ENCODE data around the gene CCDC9. TPM values are rescaled to one million over a fixed set of nuclear protein-coding genes. Genes with fewer than 3 reads are reported as not detected.

The CCDC9 gene
- total and polyA plus RNA-seq, 2 of the 13 experiments (the other 11 are each of a cell fraction or from before 2014, with no cell fraction given), result 2.9 to 6.3 TPM

DNA sequence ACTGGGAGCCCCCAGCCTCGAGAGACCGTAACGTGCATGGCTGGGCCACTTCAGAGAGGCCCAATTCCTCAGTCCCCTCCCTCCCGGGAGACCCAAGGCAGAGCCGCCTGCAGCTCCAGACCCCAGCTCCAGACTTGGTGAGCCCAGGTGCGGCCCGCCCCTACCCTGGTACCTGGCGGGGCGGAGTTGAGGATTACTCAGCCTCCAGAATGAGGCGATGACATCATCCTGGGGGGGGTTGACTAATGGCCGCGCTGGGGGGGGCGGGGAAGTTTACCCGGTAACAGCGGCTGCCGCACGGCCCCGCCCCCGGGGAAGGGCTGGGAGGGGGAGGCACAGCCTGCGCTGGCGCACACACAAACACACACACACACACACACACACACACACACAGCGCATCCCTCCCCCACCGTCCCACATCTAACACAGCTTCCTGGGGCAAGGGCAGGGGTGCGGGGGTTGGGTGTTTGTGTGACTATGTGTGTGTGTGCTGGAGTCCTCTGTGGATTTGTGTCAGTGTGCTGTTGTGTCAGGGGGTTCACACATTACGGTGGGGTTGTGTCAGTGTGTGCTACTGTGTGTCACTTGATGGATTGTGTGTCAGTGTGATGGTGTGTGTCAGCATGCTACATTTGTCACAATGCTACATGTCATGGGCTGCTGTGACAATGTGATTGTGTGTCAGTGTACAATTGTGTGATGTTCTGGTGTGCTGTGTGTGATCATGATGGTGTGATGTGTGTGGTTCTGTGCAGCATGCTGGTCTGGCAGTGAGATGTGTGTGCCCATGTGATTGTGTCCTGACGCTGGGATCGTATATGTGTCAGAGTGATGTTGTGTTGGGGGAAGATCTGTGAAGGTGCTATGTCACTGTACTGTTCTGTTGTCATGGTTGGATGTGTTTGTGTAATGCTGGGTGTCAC is 15.1 kb upstream of the CCDC9 start:
- intact Hi-C loops (cut with micrococcal nuclease; ENCODE audit: unreplicated experiment), result loop anchor here (5.0 kb wide), 1 partner anchor 94 kb away; no protein-coding TSS in a partner anchor
- DNase-seq (ENCODE audit: low spot score) (peak; percentile 68), FAIRE-seq (peak; percentile 64), ATAC-seq (peak; percentile 46)
- in situ Hi-C loops (cut with HindIII; ENCODE audit: extremely low pct_ligation_motif_present, low pct_unique_long_range_greater_than_20kb), result no loop called here
- ChIA-PET POLR2A (interaction anchor here (0.6 to 1.9 kb wide), 4 partner anchors 9 to 30 kb away, joined by 3 to 21 read pairs (median 5); partner anchors contain the start of gene CCDC9), CTCF (ENCODE audit: low intra/inter-chr PET ratio, low total read pairs) (no interaction called here)
- BruUV-seq (replicated peaks), result no TSS peak
- Histone ChIP-seq H2AFZ (ENCODE audit: low read length) (no peak overlapping the region), H3K4me2 (ENCODE audit: low read depth, low read length) (peak overlapping the region; percentile 95), H3K4me3 (replicated peaks in 1 of 3; ENCODE audit: insufficient read depth in 1 of 3, low read depth in 2 of 3, low read length in 3 of 3) (peak overlapping the region in 2 of 3 experiments; percentile 43 to 60; a peak in 4 of 6 replicates), H3K9ac (ENCODE audit: insufficient read depth, low read depth, low read length) (peak overlapping the region; percentile 53), H3K36me3 (replicated peaks in 1 of 2; ENCODE audit: control insufficient read depth in 1 of 2, insufficient read depth in 2 of 2, low read length in 2 of 2) (no peaks in the 10 kb centered on the region), H3K9me3 (ENCODE audit: low read length) (no peaks in the 10 kb centered on the region), H3K27me3 (ENCODE audit: control insufficient read depth in 1 of 2, insufficient read depth in 2 of 2, low read length in 2 of 2) (no peaks in the 10 kb centered on the region), H3K79me2 (ENCODE audit: insufficient read depth, low read length) (no peaks in the 10 kb centered on the region), H4K20me1 (ENCODE audit: insufficient read depth, low read length) (no peaks in the 10 kb centered on the region), H3K4me1 (ENCODE audit: insufficient read depth, low read length) (peaks cover 43% of the 10 kb centered on the region), H3K27ac (ENCODE audit: extremely low read length, insufficient read depth, low read length) (no peak overlapping the region)
- WGBS (ENCODE audit: low lambda C conversion rate), result 53% methylated on average over 3 of the region's 27 CpGs
- TF ChIP-seq TEAD3 (CRISPR knock-in tag; optimal IDR thresholded peaks at IDR 0.05; ENCODE audit: borderline replicate concordance), result peak; percentile 51
- no peak for TF ChIP-seq MTF2 (CRISPR knock-in tag; IDR thresholded peaks at IDR 0.05; ENCODE audit: borderline replicate concordance)
- TF ChIP-seq, protein P1, sequence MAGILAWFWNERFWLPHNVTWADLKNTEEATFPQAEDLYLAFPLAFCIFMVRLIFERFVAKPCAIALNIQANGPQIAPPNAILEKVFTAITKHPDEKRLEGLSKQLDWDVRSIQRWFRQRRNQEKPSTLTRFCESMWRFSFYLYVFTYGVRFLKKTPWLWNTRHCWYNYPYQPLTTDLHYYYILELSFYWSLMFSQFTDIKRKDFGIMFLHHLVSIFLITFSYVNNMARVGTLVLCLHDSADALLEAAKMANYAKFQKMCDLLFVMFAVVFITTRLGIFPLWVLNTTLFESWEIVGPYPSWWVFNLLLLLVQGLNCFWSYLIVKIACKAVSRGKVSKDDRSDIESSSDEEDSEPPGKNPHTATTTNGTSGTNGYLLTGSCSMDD (CRISPR knock-in tag; IDR thresholded peaks at IDR 0.05), result no peak
- TF ChIP-seq, protein P2, sequence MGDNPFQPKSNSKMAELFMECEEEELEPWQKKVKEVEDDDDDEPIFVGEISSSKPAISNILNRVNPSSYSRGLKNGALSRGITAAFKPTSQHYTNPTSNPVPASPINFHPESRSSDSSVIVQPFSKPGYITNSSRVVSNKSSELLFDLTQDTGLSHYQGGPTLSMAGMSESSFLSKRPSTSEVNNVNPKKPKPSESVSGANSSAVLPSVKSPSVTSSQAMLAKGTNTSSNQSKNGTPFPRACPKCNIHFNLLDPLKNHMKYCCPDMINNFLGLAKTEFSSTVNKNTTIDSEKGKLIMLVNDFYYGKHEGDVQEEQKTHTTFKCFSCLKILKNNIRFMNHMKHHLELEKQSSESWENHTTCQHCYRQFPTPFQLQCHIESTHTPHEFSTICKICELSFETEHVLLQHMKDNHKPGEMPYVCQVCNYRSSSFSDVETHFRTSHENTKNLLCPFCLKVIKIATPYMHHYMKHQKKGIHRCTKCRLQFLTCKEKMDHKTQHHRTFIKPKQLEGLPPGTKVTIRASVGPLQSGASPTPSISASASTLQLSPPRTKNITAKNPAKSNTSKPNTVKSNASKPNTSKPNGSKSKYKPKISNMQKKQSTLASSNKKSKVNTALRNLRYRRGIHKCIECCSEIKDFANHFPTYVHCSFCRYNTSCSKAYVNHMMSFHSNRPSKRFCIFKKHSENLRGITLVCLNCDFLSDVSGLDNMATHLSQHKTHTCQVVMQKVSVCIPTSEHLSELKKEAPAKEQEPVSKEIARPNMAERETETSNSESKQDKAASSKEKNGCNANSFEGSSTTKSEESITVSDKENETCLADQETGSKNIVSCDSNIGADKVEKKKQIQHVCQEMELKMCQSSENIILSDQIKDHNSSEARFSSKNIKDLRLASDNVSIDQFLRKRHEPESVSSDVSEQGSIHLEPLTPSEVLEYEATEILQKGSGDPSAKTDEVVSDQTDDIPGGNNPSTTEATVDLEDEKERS (CRISPR knock-in tag; IDR thresholded peaks at IDR 0.05), result peak; percentile 49; the same call in 1 of the 2 replicates
- TF ChIP-seq, protein P3, sequence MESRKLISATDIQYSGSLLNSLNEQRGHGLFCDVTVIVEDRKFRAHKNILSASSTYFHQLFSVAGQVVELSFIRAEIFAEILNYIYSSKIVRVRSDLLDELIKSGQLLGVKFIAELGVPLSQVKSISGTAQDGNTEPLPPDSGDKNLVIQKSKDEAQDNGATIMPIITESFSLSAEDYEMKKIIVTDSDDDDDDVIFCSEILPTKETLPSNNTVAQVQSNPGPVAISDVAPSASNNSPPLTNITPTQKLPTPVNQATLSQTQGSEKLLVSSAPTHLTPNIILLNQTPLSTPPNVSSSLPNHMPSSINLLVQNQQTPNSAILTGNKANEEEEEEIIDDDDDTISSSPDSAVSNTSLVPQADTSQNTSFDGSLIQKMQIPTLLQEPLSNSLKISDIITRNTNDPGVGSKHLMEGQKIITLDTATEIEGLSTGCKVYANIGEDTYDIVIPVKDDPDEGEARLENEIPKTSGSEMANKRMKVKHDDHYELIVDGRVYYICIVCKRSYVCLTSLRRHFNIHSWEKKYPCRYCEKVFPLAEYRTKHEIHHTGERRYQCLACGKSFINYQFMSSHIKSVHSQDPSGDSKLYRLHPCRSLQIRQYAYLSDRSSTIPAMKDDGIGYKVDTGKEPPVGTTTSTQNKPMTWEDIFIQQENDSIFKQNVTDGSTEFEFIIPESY (CRISPR knock-in tag; IDR thresholded peaks at IDR 0.05), result no peak
- TF ChIP-seq, protein P4, sequence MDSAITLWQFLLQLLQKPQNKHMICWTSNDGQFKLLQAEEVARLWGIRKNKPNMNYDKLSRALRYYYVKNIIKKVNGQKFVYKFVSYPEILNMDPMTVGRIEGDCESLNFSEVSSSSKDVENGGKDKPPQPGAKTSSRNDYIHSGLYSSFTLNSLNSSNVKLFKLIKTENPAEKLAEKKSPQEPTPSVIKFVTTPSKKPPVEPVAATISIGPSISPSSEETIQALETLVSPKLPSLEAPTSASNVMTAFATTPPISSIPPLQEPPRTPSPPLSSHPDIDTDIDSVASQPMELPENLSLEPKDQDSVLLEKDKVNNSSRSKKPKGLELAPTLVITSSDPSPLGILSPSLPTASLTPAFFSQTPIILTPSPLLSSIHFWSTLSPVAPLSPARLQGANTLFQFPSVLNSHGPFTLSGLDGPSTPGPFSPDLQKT (CRISPR knock-in tag; IDR thresholded peaks at IDR 0.05; ENCODE audit: borderline replicate concordance), result no peak
- TF ChIP-seq TRIM24 (CRISPR knock-in tag; IDR thresholded peaks at IDR 0.05), result no peak
- no peak for TF ChIP-seq PRMT3 (CRISPR knock-in tag; IDR thresholded peaks at IDR 0.05; ENCODE audit: borderline replicate concordance, low read depth)
- no peak for TF ChIP-seq AKAP8 (CRISPR knock-in tag; IDR thresholded peaks at IDR 0.05)
- TF ChIP-seq NFYB (CRISPR knock-in tag; IDR thresholded peaks at IDR 0.05), result no peak
- no peak for TF ChIP-seq ZNF547 (CRISPR knock-in tag; IDR thresholded peaks at IDR 0.05)
- TF ChIP-seq, protein P5, sequence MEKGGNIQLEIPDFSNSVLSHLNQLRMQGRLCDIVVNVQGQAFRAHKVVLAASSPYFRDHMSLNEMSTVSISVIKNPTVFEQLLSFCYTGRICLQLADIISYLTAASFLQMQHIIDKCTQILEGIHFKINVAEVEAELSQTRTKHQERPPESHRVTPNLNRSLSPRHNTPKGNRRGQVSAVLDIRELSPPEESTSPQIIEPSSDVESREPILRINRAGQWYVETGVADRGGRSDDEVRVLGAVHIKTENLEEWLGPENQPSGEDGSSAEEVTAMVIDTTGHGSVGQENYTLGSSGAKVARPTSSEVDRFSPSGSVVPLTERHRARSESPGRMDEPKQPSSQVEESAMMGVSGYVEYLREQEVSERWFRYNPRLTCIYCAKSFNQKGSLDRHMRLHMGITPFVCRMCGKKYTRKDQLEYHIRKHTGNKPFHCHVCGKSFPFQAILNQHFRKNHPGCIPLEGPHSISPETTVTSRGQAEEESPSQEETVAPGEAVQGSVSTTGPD (CRISPR knock-in tag; IDR thresholded peaks at IDR 0.05), result no peak
- TF ChIP-seq HIVEP1 (CRISPR knock-in tag; IDR thresholded peaks at IDR 0.05), result no peak
- no peak for TF ChIP-seq SUZ12 (IDR thresholded peaks at IDR 0.05; ENCODE audit: low read depth, low read length)
